Activated T-helper 1 cell treated with anti-CD3 and anti-CD28 coated beads, Interleukin-12 subunit alpha, Interleukin-12 subunit beta, Interleukin-2, Interleukin-4 antibody, amounts not matched to agents 30 ng/mL and 10 ng/mL and 1 ng/mL, durations not matched to agents 14 hours and 24 hours and 36 hours (primary cell): ENCODE data around the gene LTBP1. TPM values are rescaled to one million over a fixed set of nuclear protein-coding genes. Genes with fewer than 3 reads are reported as not detected.
"Not testable (repeated sequence)": the region's sequence is repeated elsewhere in the genome, so short reads cannot be mapped to it uniquely, and the experiment has no call there.

Source experiments
- DNase-seq: peaks from one replicate; pipeline ENCODE4 v3.0.0; 2021; ENCODE audit warnings: low spot score
- H3K27ac Mint-ChIP-seq: one replicate; pipeline ENCODE4 v1.8.0; 2021; ENCODE audit warnings: mild to moderate bottlenecking, mixed read lengths
- H3K27me3 Mint-ChIP-seq: one replicate; pipeline ENCODE4 v1.8.0; 2022; ENCODE audit warnings: mild to moderate bottlenecking, moderate library complexity, mixed read lengths; ENCODE audit not compliant: insufficient read depth
- H3K36me3 Mint-ChIP-seq: one replicate; pipeline ENCODE4 v1.8.0; 2021; ENCODE audit warnings: low read depth, mixed read lengths
- H3K4me1 Mint-ChIP-seq: one replicate; pipeline ENCODE4 v1.8.0; 2021; ENCODE audit warnings: low read depth, mixed read lengths
- H3K4me3 Mint-ChIP-seq: one replicate; pipeline ENCODE4 v1.8.0; 2021; ENCODE audit warnings: mild to moderate bottlenecking, moderate library complexity, mixed read lengths
- H3K9me3 Mint-ChIP-seq: one replicate; pipeline ENCODE4 v1.8.0; 2021; ENCODE audit warnings: mixed read lengths
- intact Hi-C: fragments of 100-400 bp; cut with micrococcal nuclease; formaldehyde crosslinking; loops from one replicate; pipeline ENCODE4 v1.15.1; 2024
- total RNA-seq: library from RNA; stranded (reverse); gene quantifications from 2 replicates; pipeline ENCODE4 v1.2.3, GENCODE V29; 2022

LTBP1 gene
- total RNA-seq, 1 donor from 2014 or later = 0.26 TPM

DNA sequence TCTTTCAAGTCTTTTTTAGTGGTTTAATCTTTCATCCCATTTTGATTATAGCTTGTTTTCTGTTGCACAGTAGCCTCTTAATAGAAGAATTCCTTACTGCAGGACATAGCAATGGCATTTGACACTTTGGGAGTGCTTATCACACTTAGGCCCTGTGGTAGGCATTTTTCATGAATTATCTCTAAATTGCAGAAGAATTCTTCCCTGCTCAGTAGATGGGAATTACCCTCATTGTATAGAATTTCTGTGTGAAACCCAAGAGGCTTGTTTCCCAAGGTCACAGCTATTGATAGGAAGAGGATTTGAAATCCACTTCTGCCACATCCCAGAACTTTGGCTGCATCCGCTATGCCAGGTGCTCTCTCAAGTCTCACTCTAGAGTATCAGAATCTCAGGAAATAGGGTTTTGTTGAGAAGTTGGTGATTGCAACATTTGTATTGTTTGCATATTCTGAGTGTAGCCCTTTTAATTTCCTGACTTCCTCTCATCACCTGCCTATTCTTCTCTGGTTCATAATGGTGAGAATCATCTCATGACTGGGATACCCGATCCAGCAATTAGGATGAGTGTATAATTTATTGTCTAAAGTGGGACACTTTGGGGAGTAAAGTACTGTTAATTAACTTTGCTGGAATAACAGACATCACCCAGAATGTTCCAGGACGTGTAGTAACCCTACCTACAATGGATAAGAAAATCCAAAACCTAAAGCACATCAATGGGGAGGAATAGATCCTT is 274.5 kb downstream of the LTBP1 start:
- no peak for DNase-seq
- H3K4me1 Mint-ChIP-seq = peaks cover 9% of the 10 kb centered on the region
- no peaks in the 10 kb centered on the region for H3K36me3 Mint-ChIP-seq
- intact Hi-C loops = no loop called here
- peaks cover 3% of the 10 kb centered on the region for H3K9me3 Mint-ChIP-seq
- H3K27ac Mint-ChIP-seq = no peak overlapping the region
- H3K27me3 Mint-ChIP-seq = peaks cover 9% of the 10 kb centered on the region
- no peak overlapping the region for H3K4me3 Mint-ChIP-seq

DNA sequence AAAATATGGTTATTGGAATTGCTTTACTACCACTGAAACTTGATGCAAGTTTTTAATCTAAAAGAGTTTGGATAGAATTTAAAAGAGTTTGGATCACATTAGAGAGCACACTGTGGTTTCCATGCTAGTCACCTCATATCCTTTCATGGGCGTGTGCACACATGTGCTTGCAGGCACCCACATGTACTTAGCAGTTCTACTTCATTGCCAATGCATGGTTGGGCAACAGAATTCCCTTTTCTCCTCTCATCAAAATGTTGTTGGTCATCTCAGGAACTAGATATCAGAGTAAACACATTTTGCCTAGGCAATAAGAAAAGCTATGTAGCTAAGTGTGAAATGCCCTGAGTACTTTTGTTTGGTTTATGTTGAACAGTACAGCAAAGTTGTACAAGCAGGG is 275.6 kb downstream of the LTBP1 start:
- intact Hi-C loops = no loop called here

DNA sequence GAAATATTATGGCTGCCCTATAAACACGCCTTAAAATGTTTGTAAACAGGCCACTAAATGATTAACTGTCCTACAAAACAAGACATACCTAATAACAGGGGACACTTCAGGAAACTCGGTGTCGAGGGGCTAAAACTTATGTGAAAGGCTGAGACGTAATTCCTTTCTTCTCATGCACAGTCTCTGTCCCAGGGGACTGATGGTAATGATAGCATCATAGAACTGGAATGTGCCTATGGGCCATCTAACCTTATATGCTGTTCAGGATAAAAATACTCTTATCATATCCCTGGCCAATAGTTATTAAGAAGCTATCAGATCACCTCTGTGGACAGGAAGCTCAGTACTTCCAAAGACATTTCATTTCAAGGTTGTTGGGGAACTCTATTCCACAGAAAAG is 277.1 kb downstream of the LTBP1 start:
- peaks cover 9% of the 10 kb centered on the region for H3K27me3 Mint-ChIP-seq
- H3K36me3 Mint-ChIP-seq = no peaks in the 10 kb centered on the region
- H3K4me1 Mint-ChIP-seq = peaks cover 9% of the 10 kb centered on the region
- no peak overlapping the region for H3K4me3 Mint-ChIP-seq
- no peak overlapping the region for H3K27ac Mint-ChIP-seq
- peaks cover 3% of the 10 kb centered on the region for H3K9me3 Mint-ChIP-seq
- DNase-seq = no peak
- intact Hi-C loops = no loop called here

More for the DNA sequence above, 275.6 kb downstream of the LTBP1 start:
- Mint-ChIP-seq H3K4me1 (peaks cover 9% of the 10 kb centered on the region), H3K27ac (no peak overlapping the region), H3K4me3 (no peak overlapping the region), H3K9me3 (peaks cover 3% of the 10 kb centered on the region), H3K27me3 (peaks cover 9% of the 10 kb centered on the region), H3K36me3 (no peaks in the 10 kb centered on the region)
- no peak for DNase-seq

DNA sequence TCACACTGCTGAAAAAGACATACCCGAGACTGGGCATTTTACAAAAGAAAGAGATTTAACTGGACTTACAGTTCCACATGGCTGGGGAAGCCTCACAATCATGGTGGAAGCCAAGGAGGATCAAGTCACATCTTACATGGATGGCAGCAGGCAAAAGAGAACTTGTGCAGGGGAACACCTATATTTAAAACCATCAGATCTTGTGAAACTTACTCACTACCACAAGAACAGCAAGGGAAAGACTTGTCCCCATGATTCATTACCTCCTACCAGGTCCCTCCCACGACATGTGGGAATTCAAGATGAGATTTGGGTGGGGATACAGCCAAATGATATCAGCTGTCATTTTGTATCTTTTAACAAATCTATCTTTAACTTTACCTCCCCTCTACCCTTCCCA is 278.6 kb downstream of the LTBP1 start:
- intact Hi-C loops = no loop called here
- peaks cover 7% of the 10 kb centered on the region for H3K27me3 Mint-ChIP-seq
- no peaks in the 10 kb centered on the region for H3K36me3 Mint-ChIP-seq
- no peak for DNase-seq
- H3K4me3 Mint-ChIP-seq = no peak overlapping the region
- H3K4me1 Mint-ChIP-seq = no peaks in the 10 kb centered on the region
- no peak overlapping the region for H3K27ac Mint-ChIP-seq
- peaks cover 3% of the 10 kb centered on the region for H3K9me3 Mint-ChIP-seq

DNA sequence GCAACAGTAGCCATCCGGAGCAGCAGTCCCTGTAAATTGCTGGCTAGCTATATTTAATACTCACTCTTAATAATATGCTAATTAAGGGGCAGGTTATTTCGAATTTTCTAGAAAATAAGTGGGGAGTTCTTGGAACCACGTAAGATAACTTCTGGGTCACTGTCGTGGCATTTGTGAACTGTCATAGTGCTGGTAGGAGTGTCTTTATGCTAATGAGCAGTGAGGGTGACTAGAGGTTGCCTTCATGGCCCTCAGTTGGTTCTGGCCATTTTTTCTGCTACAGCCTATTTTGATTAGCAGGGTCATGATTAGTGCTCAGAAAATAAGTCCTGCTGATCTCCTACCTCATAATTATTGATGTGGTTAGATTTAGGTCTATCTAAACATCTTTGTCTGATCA is 279.8 kb downstream of the LTBP1 start:
- no peaks in the 10 kb centered on the region for H3K4me1 Mint-ChIP-seq
- intact Hi-C loops = no loop called here

DNA sequence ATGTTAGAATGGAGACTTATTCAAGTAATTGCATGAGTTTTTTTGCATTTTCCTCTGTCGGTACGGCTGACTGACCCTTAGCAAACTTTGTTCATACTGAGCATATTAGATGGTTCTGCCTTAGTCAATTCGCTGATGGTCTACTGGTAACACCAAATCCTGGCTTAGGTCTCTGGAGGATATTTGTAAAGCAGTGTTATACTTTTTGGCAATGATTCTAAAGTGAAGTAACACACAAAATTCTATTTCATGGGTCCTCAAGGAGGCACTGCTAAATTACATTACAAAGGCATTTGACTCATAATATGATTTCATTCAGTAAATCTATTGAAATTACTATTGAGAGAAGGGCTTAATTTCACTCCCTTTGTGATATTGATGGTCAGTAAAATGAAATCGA is 282.9 kb downstream of the LTBP1 start:
- Mint-ChIP-seq H3K9me3 (peaks cover 3% of the 10 kb centered on the region), H3K4me3 (no peak overlapping the region), H3K4me1 (no peaks in the 10 kb centered on the region), H3K27ac (no peak overlapping the region), H3K27me3 (peaks cover 9% of the 10 kb centered on the region), H3K36me3 (no peaks in the 10 kb centered on the region)
- DNase-seq = no peak
- intact Hi-C loops = no loop called here

More for the DNA sequence above, 279.8 kb downstream of the LTBP1 start:
- peaks cover 3% of the 10 kb centered on the region for H3K9me3 Mint-ChIP-seq
- peaks cover 2% of the 10 kb centered on the region for H3K27me3 Mint-ChIP-seq
- H3K36me3 Mint-ChIP-seq = no peaks in the 10 kb centered on the region
- no peak overlapping the region for H3K27ac Mint-ChIP-seq
- H3K4me3 Mint-ChIP-seq = no peak overlapping the region
- no peak for DNase-seq

DNA sequence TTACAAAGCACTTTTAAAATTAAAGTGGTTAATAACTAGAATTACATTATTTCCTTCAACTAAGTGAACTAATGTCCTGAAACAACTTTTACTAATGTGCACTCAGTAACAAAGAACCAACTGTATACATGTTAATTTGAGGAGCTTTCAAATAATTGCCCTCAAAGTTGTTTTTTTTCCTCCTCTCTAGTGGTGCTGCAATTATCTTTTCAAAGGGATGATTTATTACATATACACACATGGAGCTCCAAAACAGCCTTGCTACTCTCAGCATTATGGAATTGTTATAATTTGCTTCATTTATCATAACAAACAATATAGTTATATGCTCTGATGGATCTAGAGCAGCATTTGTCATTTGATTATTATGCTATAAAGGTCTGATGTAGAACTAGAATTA is 283.4 kb downstream of the LTBP1 start:
- Mint-ChIP-seq H3K4me1 (no peaks in the 10 kb centered on the region), H3K9me3 (peaks cover 3% of the 10 kb centered on the region), H3K4me3 (no peak overlapping the region), H3K27ac (no peak overlapping the region), H3K27me3 (peaks cover 9% of the 10 kb centered on the region), H3K36me3 (no peaks in the 10 kb centered on the region)
- DNase-seq = no peak
- intact Hi-C loops = no loop called here

DNA sequence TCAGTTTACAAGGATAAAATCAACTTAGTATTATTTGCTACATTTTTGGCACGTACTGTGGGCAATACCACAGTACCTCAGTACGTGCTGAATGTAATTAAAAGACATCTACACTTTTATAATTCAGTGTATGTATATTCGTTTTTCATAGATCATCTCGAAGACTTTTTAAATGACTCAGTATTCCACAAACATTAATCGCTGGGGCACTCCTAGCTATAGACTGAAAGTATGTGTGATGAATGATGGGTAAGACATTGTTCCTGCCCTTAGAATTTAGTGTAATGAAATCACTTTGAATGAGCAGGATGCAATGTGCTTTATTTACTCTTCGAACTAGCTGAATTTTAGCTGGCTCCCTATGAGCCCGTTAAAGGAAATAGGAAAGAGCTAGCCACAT is 284.1 kb downstream of the LTBP1 start:
- no peak for DNase-seq
- H3K4me3 Mint-ChIP-seq = no peak overlapping the region
- intact Hi-C loops = no loop called here
- peaks cover 9% of the 10 kb centered on the region for H3K27me3 Mint-ChIP-seq
- H3K4me1 Mint-ChIP-seq = no peaks in the 10 kb centered on the region
- peaks cover under 1% of the 10 kb centered on the region for H3K9me3 Mint-ChIP-seq
- H3K27ac Mint-ChIP-seq = no peak overlapping the region
- no peaks in the 10 kb centered on the region for H3K36me3 Mint-ChIP-seq

DNA sequence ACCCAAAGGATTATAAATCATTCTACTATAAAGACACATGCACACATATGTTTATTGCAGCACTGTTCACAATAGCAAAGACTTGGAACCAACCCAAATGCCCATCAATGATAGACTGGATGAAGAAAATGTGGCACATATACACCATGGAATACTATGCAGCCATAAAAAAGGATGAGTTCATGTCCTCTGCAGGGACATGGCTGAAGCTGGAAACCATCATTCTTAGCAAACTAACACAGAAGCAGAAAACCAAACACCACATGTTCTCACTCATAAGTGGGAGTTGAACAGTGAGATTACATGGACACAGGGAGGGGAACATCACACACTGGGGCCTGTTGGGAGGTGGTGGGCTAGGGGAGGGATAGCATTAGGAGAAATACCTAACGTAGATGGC is 288.8 kb downstream of the LTBP1 start:
- H3K36me3 Mint-ChIP-seq, H3K4me1 Mint-ChIP-seq: not testable (repeated sequence)

DNA sequence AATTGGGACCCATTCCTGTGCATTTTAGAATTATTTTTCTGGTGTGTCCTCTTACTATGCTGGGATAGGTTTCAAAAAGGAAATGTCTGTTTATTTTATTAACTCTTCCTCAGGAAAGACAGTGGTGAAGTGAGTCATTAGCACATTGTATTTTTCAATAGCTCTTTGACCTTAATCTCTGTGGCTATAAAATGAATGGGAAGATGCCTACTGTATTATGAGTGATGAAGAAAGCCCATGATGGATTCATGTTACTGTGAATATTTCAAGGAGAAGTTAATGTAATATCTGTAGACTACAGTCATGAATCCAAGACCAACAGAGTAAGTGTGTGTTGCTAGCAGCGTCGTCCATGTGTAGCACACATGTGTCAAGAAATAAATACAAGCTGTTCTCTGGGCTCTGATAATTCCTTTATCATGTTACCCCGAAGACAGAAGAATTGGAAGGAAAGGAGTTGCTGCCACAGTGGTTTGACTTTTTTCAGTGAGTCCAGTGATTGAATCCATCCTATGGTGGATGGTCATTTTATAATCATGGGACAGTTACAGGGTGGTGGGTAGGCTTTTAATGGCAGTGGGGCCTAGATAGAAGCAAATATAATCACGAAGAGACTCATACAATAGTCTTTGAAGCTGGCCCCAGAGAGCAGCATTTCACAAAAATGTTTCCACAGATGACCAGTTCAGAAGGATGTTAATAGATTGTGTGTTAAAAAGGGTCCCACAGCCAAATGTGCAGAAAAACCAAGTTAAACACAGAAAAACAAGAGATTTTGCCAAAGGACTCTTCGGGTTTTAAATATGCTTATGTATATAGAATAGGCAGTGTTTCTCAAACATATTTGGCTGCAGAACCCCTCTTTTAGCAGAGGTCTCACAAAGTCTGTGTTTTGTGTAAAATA is 290.0 kb downstream of the LTBP1 start:
- no peak for DNase-seq
- Mint-ChIP-seq H3K27me3 (peaks cover 14% of the 10 kb centered on the region), H3K36me3 (no peaks in the 10 kb centered on the region), H3K27ac (no peak overlapping the region), H3K4me3 (no peak overlapping the region), H3K9me3 (no peaks in the 10 kb centered on the region), H3K4me1 (no peaks in the 10 kb centered on the region)
- intact Hi-C loops = no loop called here

More for the DNA sequence above, 288.8 kb downstream of the LTBP1 start:
- DNase-seq, H3K4me3 Mint-ChIP-seq, intact Hi-C loops, H3K9me3 Mint-ChIP-seq, H3K27ac Mint-ChIP-seq: not testable (repeated sequence)
- H3K27me3 Mint-ChIP-seq = peaks cover 14% of the 10 kb centered on the region

DNA sequence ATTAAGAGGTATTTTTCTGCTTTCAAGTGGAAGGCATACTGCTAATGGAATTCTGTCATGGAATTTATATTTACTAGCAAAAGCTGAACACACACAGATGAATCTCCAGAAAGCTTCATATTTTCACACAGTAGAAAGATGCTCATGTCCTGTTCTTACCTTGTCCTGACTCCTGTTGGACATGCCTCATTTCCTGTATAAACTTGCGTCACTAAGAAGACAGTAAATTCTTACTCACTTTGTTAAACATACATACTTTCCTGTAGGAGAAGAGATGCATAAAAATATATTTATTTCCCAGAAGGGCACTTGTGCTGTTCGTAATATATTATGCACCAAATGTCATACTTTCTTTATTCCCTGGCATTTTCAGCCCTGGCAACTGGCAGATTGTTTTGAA is 291.4 kb downstream of the LTBP1 start:
- Mint-ChIP-seq H3K9me3 (no peaks in the 10 kb centered on the region), H3K27me3 (peaks cover 10% of the 10 kb centered on the region), H3K36me3 (no peaks in the 10 kb centered on the region), H3K27ac (no peak overlapping the region), H3K4me1 (no peaks in the 10 kb centered on the region), H3K4me3 (no peak overlapping the region)
- intact Hi-C loops = no loop called here
- no peak for DNase-seq

DNA sequence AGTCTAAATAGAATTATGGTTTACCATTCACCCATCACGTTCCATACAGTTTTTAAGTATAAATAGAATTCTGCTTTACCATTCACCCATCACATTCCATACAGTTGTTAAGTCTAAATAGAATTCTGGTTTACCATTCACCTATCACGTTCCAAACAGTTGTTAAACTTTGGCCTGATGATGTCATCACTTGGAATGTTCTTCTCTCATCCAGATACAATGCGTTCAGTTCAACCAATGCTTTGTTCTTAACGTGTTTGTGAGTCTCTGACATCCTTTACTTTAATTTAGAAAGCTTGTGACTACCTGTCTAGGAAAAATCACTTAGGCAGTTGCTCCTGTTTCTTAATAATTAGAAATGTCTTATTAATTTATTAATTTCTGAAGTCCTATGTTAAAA is 293.4 kb downstream of the LTBP1 start:
- H3K9me3 Mint-ChIP-seq = no peaks in the 10 kb centered on the region
- intact Hi-C loops = no loop called here
- no peak overlapping the region for H3K27ac Mint-ChIP-seq
- H3K4me3 Mint-ChIP-seq = no peak overlapping the region
- no peak for DNase-seq
- H3K36me3 Mint-ChIP-seq = no peaks in the 10 kb centered on the region
- no peaks in the 10 kb centered on the region for H3K4me1 Mint-ChIP-seq
- peaks cover 7% of the 10 kb centered on the region for H3K27me3 Mint-ChIP-seq

DNA sequence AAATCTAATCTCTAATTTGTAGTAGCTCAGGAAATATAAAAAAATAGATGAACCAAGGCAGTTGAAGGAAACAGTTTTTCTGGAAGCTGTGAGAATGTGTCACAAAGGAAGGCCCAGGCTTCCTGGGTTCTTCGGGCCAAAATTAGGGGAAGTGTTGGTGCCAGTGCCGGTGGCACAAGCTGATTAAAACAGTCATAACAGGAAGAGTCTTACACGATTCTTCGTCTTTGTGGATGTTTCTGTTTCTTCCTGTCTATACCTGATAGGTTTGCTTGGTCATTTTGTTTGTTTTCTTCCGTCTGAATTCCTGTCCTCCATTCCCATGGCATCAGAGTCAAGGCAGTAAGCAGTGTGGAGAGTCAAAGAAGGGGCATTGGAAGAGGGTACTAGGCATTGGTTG is 294.3 kb downstream of the LTBP1 start:
- H3K27ac Mint-ChIP-seq = no peak overlapping the region
- intact Hi-C loops = no loop called here
- no peaks in the 10 kb centered on the region for H3K9me3 Mint-ChIP-seq

More for the DNA sequence above, 294.3 kb downstream of the LTBP1 start:
- Mint-ChIP-seq H3K4me3 (no peak overlapping the region), H3K36me3 (no peaks in the 10 kb centered on the region), H3K27me3 (peaks cover 7% of the 10 kb centered on the region), H3K4me1 (no peaks in the 10 kb centered on the region)
- no peak for DNase-seq
